Activated CD8-positive, alpha-beta memory T cell treated with anti-CD3 and anti-CD28 coated beads, Interleukin-2, amount 50 U/mL, for 1 hour (primary cell): Measurements from ENCODE around the gene CCM2.

Experiments
- DNase-seq: peaks from one replicate; pipeline ENCODE4 v3.0.0-alpha.2; 2020; ENCODE audit errors: extremely low read depth

Gene CCM2

GRCh38 chr7:45080958-45081669 is 81.1 kb downstream of the CCM2 start:
- no peak for DNase-seq

- DNase-seq = no peak
Observed at GRCh38 chr7:45081670-45081974, 81.6 kb downstream of the CCM2 start.

- no peak for DNase-seq
Observed at GRCh38 chr7:45082031-45082830, 82.2 kb downstream of the CCM2 start.

GRCh38 chr7:45082831-45083331 is 82.9 kb downstream of the CCM2 start:
- no peak for DNase-seq

- DNase-seq = no peak
Observed at GRCh38 chr7:45084336-45084735, 84.3 kb downstream of the CCM2 start.

- no peak for DNase-seq
Observed at GRCh38 chr7:45084901-45085618, 85.1 kb downstream of the CCM2 start.

GRCh38 chr7:45085619-45086200 is 85.7 kb downstream of the CCM2 start:
- DNase-seq = no peak

- no peak for DNase-seq
Observed at GRCh38 chr7:45086331-45087065, 86.5 kb downstream of the CCM2 start.

GRCh38 chr7:45087301-45088145 is 87.5 kb downstream of the CCM2 start:
- no peak for DNase-seq

GRCh38 chr7:45088146-45088701 is 88.2 kb downstream of the CCM2 start:
- DNase-seq = no peak

GRCh38 chr7:45088821-45089340 is 88.9 kb downstream of the CCM2 start, which contains the start of gene NACAD:
Gene NACAD, minus strand, starts transcription at chr7:45088969. Its CDS starts 75 bp downstream, at chr7:45088894.
- no peak for DNase-seq

GRCh38 chr7:45089341-45089891 is 89.4 kb downstream of the CCM2 start:
- DNase-seq = peak; percentile 50

GRCh38 chr7:45092100-45092930 is 92.3 kb downstream of the CCM2 start:
- no peak for DNase-seq

GRCh38 chr7:45092931-45093235 is 92.9 kb downstream of the CCM2 start:
- no peak for DNase-seq

GRCh38 chr7:45098983-45099839 is 99.2 kb downstream of the CCM2 start:
- DNase-seq = no peak

- no peak for DNase-seq
Observed at GRCh38 chr7:45099891-45100760, 100.1 kb downstream of the CCM2 start.
